ENCODE measurements around the gene NDUFB11.

GRCh38 chrX:47151435-47151834 is 6.9 kb upstream of the NDUFB11 start:
- TF ChIP-seq POLR2A (IDR thresholded peaks at IDR 0.05), result no peak
- TF ChIP-seq POLR2AphosphoS5 (IDR thresholded peaks at IDR 0.05; ENCODE audit: insufficient read depth in 1 of 2, low read depth in 1 of 2), result no peak

All from vagina (tissue), 2 donors.